HEK293 (cell line): ENCODE data around the gene PSPC1.
"Not testable (repeated sequence)": the region's sequence is repeated elsewhere in the genome, so short reads cannot be mapped to it uniquely, and the experiment has no call there.

Source experiments
- CTCF ChIA-PET: fragments of 350-600 bp; formaldehyde crosslinking; extraction: SDS; loops from one replicate; lab custom pipeline; 2021; ENCODE audit warnings: antibody characterized with exemption; lab: Yijun Ruan, JAX
- POLR2A ChIA-PET: fragments of 300-600 bp; formaldehyde crosslinking; extraction: SDS; loops from one replicate; lab custom pipeline; 2020; ENCODE audit warnings: antibody characterized with exemption, inconsistent platforms; lab: Yijun Ruan, JAX
- H3K27ac ChIP-seq: fragments of 200-500 bp; sonication (Bioruptor generic); 2 replicates; pipeline ENCODE4 v1.5.1; 2014; ENCODE audit warnings: low read depth, low read length, control low read depth, inconsistent platforms; ENCODE audit errors: extremely low read depth
- H3K36me3 ChIP-seq, 2 experiments: fragments of 200-500 bp in 1 of 2; sonication (Bioruptor generic) in 1 of 2; 1 replicate in 1 of 2; 2 replicates in 1 of 2; pipeline ENCODE4 v1.5.1; 2014 to 2017; ENCODE audit warnings: inconsistent platforms in 2 of 2, low read length in 2 of 2; ENCODE audit not compliant: control insufficient read depth in 2 of 2, insufficient read depth in 1 of 2
- H3K4me1 ChIP-seq: fragments of 200-500 bp; sonication (Bioruptor generic); 2 replicates; pipeline ENCODE4 v1.5.1; 2014; ENCODE audit warnings: mild to moderate bottlenecking, low read length, inconsistent platforms; ENCODE audit not compliant: control insufficient read depth, insufficient read depth
- H3K4me3 ChIP-seq: 2 replicates; pipeline ENCODE4 v1.5.1; 2011; ENCODE audit warnings: low read depth, mild to moderate bottlenecking, control low read depth, low read length, moderate library complexity
- H3K9me3 ChIP-seq: fragments of 200-500 bp; sonication (Bioruptor generic); 2 replicates; pipeline ENCODE4 v1.5.1; 2014; ENCODE audit warnings: low read depth, low read length, inconsistent platforms; ENCODE audit not compliant: control insufficient read depth, insufficient read depth
- BCL11B ChIP-seq: fragments of 450-650 bp; formaldehyde crosslinking; IDR thresholded peaks from 2 replicates; pipeline ENCODE4 v1.5.1; 2016; ENCODE audit warnings: low read depth, missing biosample characterization, missing genetic modification characterization
- GLIS1 ChIP-seq: fragments of 450-650 bp; formaldehyde crosslinking; IDR thresholded peaks from 2 replicates; pipeline ENCODE4 v1.5.1; 2016; ENCODE audit warnings: missing biosample characterization, missing genetic modification characterization
- HOXC10 ChIP-seq: sonication (generic); formaldehyde crosslinking; IDR thresholded peaks from 2 replicates; pipeline ENCODE4 v1.8.1; 2023; ENCODE audit warnings: mild to moderate bottlenecking, missing genetic modification reagents
- SP7 ChIP-seq: fragments of 450-650 bp; formaldehyde crosslinking; IDR thresholded peaks from 2 replicates; pipeline ENCODE4 v1.5.1; 2016; ENCODE audit warnings: missing biosample characterization, missing genetic modification characterization
- ZBTB1 ChIP-seq: fragments of 450-650 bp; formaldehyde crosslinking; IDR thresholded peaks from 2 replicates; pipeline ENCODE4 v1.5.1; 2016; ENCODE audit warnings: missing biosample characterization, missing genetic modification characterization
- ZEB2 ChIP-seq: fragments of 450-650 bp; formaldehyde crosslinking; IDR thresholded peaks from 2 replicates; pipeline ENCODE4 v1.5.1; 2016; ENCODE audit warnings: missing biosample characterization, missing genetic modification characterization
- ZNF175 ChIP-seq: fragments of 450-650 bp; formaldehyde crosslinking; IDR thresholded peaks from 2 replicates; pipeline ENCODE4 v1.5.1; 2016; ENCODE audit warnings: missing biosample characterization, missing genetic modification characterization
- ZNF211 ChIP-seq: fragments of 450-650 bp; formaldehyde crosslinking; IDR thresholded peaks from 2 replicates; pipeline ENCODE4 v1.5.1; 2016; ENCODE audit warnings: low read depth, missing biosample characterization, missing genetic modification characterization
- ZNF510 ChIP-seq: fragments of 450-650 bp; formaldehyde crosslinking; IDR thresholded peaks from 2 replicates; pipeline ENCODE4 v1.5.1; 2018; ENCODE audit warnings: mild to moderate bottlenecking, missing genetic modification characterization, missing biosample characterization; ENCODE audit not compliant: insufficient replicate concordance
- ZNF544 ChIP-seq: fragments of 450-650 bp; formaldehyde crosslinking; IDR thresholded peaks from 2 replicates; pipeline ENCODE4 v1.5.0; 2017; ENCODE audit warnings: missing biosample characterization, missing genetic modification characterization
- ZNF792 ChIP-seq: fragments of 450-650 bp; formaldehyde crosslinking; IDR thresholded peaks from 2 replicates; pipeline ENCODE4 v1.5.1; 2016; ENCODE audit warnings: missing biosample characterization, missing genetic modification characterization
- TF ChIP-seq, protein P1 (sequence below): fragments of 450-650 bp; formaldehyde crosslinking; IDR thresholded peaks from 2 replicates; pipeline ENCODE4 v1.5.1; 2016; ENCODE audit warnings: missing biosample characterization, missing genetic modification characterization
- TF ChIP-seq, protein P2 (sequence below): fragments of 450-650 bp; formaldehyde crosslinking; IDR thresholded peaks from 2 replicates; pipeline ENCODE4 v1.5.1; 2016; ENCODE audit warnings: missing biosample characterization, missing genetic modification characterization
- TF ChIP-seq, protein P3 (sequence below): fragments of 450-650 bp; formaldehyde crosslinking; IDR thresholded peaks from 2 replicates; pipeline ENCODE4 v1.5.1; 2016; ENCODE audit warnings: missing biosample characterization, missing genetic modification characterization
- TF ChIP-seq, protein P4 (sequence below): fragments of 450-650 bp; formaldehyde crosslinking; IDR thresholded peaks from 2 replicates; pipeline ENCODE4 v1.5.1; 2016; ENCODE audit warnings: missing biosample characterization, missing genetic modification characterization
- TF ChIP-seq, protein P5 (sequence below): fragments of 450-650 bp; formaldehyde crosslinking; IDR thresholded peaks from 2 replicates; pipeline ENCODE4 v1.5.1; 2016; ENCODE audit warnings: missing biosample characterization, missing genetic modification characterization

PSPC1 gene

DNA sequence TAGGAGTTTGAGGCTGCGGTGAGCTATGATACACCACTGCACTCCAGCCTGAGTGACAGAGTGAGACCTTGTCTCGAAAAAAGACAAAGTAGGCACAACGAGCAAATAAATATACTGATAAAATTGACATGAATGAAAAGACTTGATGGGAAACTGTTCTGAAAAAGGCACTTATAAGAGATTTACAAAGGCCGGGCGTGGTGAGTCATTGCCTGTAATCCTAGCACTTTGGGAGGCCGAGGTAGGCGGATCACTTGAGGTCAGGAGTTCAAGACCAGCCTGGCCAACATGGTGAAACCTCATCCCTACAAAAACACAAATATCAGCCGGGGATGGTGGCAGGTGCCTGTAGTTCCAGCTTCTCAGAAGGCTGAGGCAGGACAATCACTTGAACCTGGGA, 91.3 kb downstream of the PSPC1 start:
- H3K27ac ChIP-seq, H3K4me1 ChIP-seq, H3K9me3 ChIP-seq, POLR2A ChIA-PET, H3K4me3 ChIP-seq, H3K36me3 ChIP-seq: not testable (repeated sequence)
- CTCF ChIA-PET = interaction anchor here (0.6 kb wide), 1 partner anchor 15 kb away, joined by 4 read pairs; no protein-coding TSS in a partner anchor

DNA sequence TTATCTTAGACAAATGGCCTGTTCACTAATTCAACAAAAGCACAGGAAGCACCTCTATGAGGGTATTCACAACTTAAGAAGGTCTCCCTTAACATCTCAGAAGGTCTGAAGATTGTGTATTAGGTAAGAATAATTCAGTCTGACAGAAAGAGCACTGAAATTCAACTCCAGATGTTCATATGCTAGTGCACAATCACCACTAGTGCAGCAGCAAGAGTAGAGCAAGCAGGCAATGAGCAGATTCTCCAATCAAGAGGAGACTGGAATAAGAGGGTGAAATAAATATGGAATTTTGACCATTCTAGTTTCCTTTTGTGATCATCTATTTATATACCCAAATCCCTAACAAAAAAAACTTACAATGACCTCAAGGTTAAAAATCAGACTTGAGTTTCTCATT, 97.3 kb downstream of the PSPC1 start:
- H3K9me3 ChIP-seq = no peaks in the 10 kb centered on the region
- TF ChIP-seq ZNF175 (tag by site-specific recombination) (no peak), ZNF510 (tag by site-specific recombination) (no peak), ZEB2 (tag by site-specific recombination) (no peak), HOXC10 (CRISPR knock-in tag) (no peak), BCL11B (no peak), SP7 (tag by site-specific recombination) (no peak), ZNF544 (tag by site-specific recombination) (no peak), ZBTB1 (tag by site-specific recombination) (no peak), GLIS1 (tag by site-specific recombination) (no peak), ZNF211 (tag by site-specific recombination) (no peak), ZNF792 (tag by site-specific recombination) (no peak)
- TF ChIP-seq, protein P1, sequence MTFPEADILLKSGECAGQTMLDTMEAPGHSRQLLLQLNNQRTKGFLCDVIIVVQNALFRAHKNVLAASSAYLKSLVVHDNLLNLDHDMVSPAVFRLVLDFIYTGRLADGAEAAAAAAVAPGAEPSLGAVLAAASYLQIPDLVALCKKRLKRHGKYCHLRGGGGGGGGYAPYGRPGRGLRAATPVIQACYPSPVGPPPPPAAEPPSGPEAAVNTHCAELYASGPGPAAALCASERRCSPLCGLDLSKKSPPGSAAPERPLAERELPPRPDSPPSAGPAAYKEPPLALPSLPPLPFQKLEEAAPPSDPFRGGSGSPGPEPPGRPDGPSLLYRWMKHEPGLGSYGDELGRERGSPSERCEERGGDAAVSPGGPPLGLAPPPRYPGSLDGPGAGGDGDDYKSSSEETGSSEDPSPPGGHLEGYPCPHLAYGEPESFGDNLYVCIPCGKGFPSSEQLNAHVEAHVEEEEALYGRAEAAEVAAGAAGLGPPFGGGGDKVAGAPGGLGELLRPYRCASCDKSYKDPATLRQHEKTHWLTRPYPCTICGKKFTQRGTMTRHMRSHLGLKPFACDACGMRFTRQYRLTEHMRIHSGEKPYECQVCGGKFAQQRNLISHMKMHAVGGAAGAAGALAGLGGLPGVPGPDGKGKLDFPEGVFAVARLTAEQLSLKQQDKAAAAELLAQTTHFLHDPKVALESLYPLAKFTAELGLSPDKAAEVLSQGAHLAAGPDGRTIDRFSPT = no peak
- TF ChIP-seq, protein P2, sequence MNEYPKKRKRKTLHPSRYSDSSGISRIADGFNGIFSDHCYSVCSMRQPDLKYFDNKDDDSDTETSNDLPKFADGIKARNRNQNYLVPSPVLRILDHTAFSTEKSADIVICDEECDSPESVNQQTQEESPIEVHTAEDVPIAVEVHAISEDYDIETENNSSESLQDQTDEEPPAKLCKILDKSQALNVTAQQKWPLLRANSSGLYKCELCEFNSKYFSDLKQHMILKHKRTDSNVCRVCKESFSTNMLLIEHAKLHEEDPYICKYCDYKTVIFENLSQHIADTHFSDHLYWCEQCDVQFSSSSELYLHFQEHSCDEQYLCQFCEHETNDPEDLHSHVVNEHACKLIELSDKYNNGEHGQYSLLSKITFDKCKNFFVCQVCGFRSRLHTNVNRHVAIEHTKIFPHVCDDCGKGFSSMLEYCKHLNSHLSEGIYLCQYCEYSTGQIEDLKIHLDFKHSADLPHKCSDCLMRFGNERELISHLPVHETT (tag by site-specific recombination) = no peak
- TF ChIP-seq, protein P3, sequence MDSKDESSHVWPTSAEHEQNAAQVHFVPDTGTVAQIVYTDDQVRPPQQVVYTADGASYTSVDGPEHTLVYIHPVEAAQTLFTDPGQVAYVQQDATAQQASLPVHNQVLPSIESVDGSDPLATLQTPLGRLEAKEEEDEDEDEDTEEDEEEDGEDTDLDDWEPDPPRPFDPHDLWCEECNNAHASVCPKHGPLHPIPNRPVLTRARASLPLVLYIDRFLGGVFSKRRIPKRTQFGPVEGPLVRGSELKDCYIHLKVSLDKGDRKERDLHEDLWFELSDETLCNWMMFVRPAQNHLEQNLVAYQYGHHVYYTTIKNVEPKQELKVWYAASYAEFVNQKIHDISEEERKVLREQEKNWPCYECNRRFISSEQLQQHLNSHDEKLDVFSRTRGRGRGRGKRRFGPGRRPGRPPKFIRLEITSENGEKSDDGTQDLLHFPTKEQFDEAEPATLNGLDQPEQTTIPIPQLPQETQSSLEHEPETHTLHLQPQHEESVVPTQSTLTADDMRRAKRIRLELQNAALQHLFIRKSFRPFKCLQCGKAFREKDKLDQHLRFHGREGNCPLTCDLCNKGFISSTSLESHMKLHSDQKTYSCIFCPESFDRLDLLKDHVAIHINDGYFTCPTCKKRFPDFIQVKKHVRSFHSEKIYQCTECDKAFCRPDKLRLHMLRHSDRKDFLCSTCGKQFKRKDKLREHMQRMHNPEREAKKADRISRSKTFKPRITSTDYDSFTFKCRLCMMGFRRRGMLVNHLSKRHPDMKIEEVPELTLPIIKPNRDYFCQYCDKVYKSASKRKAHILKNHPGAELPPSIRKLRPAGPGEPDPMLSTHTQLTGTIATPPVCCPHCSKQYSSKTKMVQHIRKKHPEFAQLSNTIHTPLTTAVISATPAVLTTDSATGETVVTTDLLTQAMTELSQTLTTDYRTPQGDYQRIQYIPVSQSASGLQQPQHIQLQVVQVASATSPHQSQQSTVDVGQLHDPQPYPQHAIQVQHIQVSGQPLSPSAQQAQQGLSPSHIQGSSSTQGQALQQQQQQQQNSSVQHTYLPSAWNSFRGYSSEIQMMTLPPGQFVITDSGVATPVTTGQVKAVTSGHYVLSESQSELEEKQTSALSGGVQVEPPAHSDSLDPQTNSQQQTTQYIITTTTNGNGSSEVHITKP (tag by site-specific recombination) = no peak
- TF ChIP-seq, protein P4, sequence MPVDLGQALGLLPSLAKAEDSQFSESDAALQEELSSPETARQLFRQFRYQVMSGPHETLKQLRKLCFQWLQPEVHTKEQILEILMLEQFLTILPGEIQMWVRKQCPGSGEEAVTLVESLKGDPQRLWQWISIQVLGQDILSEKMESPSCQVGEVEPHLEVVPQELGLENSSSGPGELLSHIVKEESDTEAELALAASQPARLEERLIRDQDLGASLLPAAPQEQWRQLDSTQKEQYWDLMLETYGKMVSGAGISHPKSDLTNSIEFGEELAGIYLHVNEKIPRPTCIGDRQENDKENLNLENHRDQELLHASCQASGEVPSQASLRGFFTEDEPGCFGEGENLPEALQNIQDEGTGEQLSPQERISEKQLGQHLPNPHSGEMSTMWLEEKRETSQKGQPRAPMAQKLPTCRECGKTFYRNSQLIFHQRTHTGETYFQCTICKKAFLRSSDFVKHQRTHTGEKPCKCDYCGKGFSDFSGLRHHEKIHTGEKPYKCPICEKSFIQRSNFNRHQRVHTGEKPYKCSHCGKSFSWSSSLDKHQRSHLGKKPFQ (tag by site-specific recombination) = no peak
- TF ChIP-seq, protein P5, sequence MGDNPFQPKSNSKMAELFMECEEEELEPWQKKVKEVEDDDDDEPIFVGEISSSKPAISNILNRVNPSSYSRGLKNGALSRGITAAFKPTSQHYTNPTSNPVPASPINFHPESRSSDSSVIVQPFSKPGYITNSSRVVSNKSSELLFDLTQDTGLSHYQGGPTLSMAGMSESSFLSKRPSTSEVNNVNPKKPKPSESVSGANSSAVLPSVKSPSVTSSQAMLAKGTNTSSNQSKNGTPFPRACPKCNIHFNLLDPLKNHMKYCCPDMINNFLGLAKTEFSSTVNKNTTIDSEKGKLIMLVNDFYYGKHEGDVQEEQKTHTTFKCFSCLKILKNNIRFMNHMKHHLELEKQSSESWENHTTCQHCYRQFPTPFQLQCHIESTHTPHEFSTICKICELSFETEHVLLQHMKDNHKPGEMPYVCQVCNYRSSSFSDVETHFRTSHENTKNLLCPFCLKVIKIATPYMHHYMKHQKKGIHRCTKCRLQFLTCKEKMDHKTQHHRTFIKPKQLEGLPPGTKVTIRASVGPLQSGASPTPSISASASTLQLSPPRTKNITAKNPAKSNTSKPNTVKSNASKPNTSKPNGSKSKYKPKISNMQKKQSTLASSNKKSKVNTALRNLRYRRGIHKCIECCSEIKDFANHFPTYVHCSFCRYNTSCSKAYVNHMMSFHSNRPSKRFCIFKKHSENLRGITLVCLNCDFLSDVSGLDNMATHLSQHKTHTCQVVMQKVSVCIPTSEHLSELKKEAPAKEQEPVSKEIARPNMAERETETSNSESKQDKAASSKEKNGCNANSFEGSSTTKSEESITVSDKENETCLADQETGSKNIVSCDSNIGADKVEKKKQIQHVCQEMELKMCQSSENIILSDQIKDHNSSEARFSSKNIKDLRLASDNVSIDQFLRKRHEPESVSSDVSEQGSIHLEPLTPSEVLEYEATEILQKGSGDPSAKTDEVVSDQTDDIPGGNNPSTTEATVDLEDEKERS (tag by site-specific recombination) = no peak
- no peaks in the 10 kb centered on the region for H3K4me1 ChIP-seq
- H3K4me3 ChIP-seq = no peak overlapping the region
- ChIA-PET POLR2A (no interaction called here), CTCF (no interaction called here)
- no peak overlapping the region for H3K27ac ChIP-seq
- no peaks in the 10 kb centered on the region for H3K36me3 ChIP-seq
